Neural crest cell (in vitro differentiated cells): ENCODE results near the gene CD40. TPM values are rescaled to one million over a fixed set of nuclear protein-coding genes. Genes with fewer than 3 reads are reported as not detected.
"Not testable (repeated sequence)": the region's sequence is repeated elsewhere in the genome, so short reads cannot be mapped to it uniquely, and the experiment has no call there.

Source experiments
- DNase-seq: peaks from one replicate; pipeline ENCODE4 v3.0.0; 2021; ENCODE audit warnings: low read depth, mixed read lengths, low spot score
- H3K27ac Mint-ChIP-seq: one replicate; pipeline ENCODE4 v1.8.0; 2021; ENCODE audit warnings: mild to moderate bottlenecking, mixed read lengths; ENCODE audit not compliant: unreplicated experiment
- H3K27me3 Mint-ChIP-seq: 2 replicates; pipeline ENCODE4 v1.8.0; 2021; ENCODE audit warnings: low read depth, mild to moderate bottlenecking, mixed read lengths
- H3K36me3 Mint-ChIP-seq: 2 replicates; pipeline ENCODE4 v1.8.0; 2021; ENCODE audit warnings: low read depth, mild to moderate bottlenecking, mixed read lengths
- H3K4me1 Mint-ChIP-seq: 2 replicates; pipeline ENCODE4 v1.8.0; 2021; ENCODE audit warnings: mixed read lengths
- H3K4me3 Mint-ChIP-seq: one replicate; pipeline ENCODE4 v1.8.0; 2021; ENCODE audit warnings: mild to moderate bottlenecking, mixed read lengths
- H3K9me3 Mint-ChIP-seq: 2 replicates; pipeline ENCODE4 v1.8.0; 2021; ENCODE audit warnings: mixed read lengths
- total RNA-seq: library from RNA; stranded (reverse); gene quantifications from 2 replicates; pipeline ENCODE4 v1.2.1, GENCODE V29; 2021
- TF ChIP-seq, protein P1 (sequence below): fragments of 200-600 bp; sonication (generic); conservative IDR thresholded peaks from 2 replicates; pipeline ENCODE4 v1.5.0; 2021; ENCODE audit warnings: antibody characterized with exemption, mild to moderate bottlenecking

The CD40 gene
- total RNA-seq, 1 donor from 2014 or later, result 4.8 TPM

DNA sequence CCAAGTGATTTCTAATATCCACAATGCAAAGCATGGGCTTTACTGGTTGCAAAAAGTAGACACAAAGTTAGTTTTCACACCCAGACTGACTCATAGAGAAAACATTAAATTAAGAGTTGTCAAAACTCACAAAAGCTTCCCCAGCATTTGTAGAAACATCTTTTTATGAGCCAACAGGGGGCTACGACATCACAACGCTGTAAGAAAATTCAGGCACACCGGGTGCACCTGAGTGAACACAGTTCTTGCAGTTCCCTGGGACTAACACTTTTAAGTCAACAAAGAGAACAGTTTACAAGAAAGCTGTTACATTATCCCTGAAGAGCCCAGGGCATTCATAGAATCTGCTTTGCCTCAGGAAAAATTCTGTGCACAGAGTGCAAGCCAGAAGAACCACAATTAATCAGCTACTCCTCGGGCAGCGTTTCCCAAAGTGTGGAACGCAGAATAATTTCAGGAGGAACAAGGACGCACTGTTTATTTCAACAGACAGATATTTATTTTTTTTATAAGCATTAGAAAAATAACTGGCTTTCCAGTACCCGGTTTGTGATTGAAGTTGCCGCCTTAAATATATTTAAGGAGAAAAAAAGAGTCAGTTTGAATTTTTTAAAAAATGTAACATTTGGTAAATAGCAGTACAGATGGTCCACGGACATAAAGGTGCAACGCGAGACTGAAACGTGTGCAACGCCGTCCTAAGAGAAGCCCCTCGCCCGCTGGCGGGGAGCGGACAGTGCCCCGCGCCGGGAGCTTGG is 29.5 kb upstream of the CD40 start:
- H3K9me3 Mint-ChIP-seq, result no peaks in the 10 kb centered on the region
- DNase-seq, result no peak
- peaks cover 42% of the 10 kb centered on the region for H3K4me1 Mint-ChIP-seq
- H3K27ac Mint-ChIP-seq, result no peak overlapping the region
- H3K4me3 Mint-ChIP-seq, result peak overlapping the region; percentile 92
- H3K27me3 Mint-ChIP-seq, result no peaks in the 10 kb centered on the region
- no peaks in the 10 kb centered on the region for H3K36me3 Mint-ChIP-seq
- TF ChIP-seq, protein P1, sequence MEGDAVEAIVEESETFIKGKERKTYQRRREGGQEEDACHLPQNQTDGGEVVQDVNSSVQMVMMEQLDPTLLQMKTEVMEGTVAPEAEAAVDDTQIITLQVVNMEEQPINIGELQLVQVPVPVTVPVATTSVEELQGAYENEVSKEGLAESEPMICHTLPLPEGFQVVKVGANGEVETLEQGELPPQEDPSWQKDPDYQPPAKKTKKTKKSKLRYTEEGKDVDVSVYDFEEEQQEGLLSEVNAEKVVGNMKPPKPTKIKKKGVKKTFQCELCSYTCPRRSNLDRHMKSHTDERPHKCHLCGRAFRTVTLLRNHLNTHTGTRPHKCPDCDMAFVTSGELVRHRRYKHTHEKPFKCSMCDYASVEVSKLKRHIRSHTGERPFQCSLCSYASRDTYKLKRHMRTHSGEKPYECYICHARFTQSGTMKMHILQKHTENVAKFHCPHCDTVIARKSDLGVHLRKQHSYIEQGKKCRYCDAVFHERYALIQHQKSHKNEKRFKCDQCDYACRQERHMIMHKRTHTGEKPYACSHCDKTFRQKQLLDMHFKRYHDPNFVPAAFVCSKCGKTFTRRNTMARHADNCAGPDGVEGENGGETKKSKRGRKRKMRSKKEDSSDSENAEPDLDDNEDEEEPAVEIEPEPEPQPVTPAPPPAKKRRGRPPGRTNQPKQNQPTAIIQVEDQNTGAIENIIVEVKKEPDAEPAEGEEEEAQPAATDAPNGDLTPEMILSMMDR, result no peak

DNA sequence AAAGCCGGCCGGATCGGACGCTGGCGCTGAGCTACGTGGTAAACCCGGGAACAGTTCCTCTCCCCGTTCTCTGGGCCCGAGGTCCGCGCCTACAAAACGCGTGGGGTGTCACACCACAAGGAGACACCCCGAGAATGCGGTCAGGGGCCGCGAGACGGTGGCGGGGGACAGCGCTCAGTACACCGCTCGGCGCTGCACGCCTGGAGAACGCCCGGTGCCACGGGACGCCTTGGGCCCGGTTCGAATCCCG is 29.0 kb upstream of the CD40 start:
- Mint-ChIP-seq H3K9me3 (no peaks in the 10 kb centered on the region), H3K36me3 (no peaks in the 10 kb centered on the region), H3K27me3 (no peaks in the 10 kb centered on the region), H3K4me3 (peak overlapping the region; percentile 92), H3K4me1 (peaks cover 41% of the 10 kb centered on the region), H3K27ac (peak overlapping the region; percentile 96)
- DNase-seq, result no peak
- TF ChIP-seq, protein P1, result no peak

DNA sequence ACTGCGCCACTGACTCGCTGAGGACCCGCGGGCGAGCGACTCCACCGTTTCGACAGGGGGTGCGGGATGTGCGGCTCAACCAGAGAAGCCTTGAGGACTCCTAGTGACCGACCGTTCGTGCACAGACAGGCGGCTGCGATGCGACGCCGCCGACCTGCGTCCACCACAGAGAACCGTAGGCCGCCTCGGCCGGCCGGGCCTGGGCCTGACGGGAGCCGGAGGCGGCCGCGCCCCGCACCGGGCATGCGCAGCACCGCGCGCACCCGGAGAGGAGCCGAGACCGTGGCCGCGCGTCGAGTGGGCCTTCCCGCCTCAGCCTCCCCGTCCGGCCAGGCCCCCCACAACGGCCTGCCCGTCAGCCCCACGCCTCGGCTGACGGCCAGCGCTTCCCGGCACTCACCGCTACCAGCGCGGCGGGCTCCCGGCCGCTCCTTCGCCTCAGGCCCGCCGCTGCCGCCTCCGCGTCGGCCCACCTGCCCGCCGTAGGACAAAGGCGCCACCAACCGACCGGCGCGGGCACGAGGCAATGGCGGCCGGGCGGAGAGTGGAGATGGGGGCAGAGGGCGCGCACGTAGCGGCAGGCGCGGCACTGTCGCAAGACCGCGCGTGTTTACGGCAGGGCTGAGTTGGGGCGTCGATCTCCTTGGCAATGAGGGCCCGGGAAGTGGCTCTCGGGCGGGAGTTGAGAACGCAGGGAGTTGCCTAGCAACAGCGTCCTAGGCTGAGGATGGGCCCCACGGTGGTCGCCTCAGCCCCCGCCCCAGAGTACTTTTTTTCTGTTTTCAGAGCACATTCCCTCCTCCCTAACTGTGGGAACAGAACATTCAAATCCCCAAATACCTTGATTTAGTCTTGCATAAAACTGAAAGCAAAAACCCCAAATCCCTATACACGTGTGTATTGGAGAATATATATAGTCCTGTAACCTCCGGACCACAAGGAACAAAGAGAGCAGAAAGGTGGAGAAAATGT is 28.4 kb upstream of the CD40 start, which contains the start of gene NCOA5:
Gene NCOA5 (minus strand): TSS at position 546 of the 972 bp plus-strand sequence. CDS start 10,538 bp downstream, outside the sequence.
- TF ChIP-seq, protein P1, result no peak
- H3K4me1 Mint-ChIP-seq, result peaks cover 41% of the 10 kb centered on the region
- H3K27me3 Mint-ChIP-seq, result no peaks in the 10 kb centered on the region
- H3K36me3 Mint-ChIP-seq, result no peaks in the 10 kb centered on the region
- peak; percentile 91 for DNase-seq
- peak within 1 kb of the TSS; percentile 96 for H3K27ac Mint-ChIP-seq
- peak within 1 kb of the TSS; percentile 92 for H3K4me3 Mint-ChIP-seq
- no peaks in the 10 kb centered on the region for H3K9me3 Mint-ChIP-seq

DNA sequence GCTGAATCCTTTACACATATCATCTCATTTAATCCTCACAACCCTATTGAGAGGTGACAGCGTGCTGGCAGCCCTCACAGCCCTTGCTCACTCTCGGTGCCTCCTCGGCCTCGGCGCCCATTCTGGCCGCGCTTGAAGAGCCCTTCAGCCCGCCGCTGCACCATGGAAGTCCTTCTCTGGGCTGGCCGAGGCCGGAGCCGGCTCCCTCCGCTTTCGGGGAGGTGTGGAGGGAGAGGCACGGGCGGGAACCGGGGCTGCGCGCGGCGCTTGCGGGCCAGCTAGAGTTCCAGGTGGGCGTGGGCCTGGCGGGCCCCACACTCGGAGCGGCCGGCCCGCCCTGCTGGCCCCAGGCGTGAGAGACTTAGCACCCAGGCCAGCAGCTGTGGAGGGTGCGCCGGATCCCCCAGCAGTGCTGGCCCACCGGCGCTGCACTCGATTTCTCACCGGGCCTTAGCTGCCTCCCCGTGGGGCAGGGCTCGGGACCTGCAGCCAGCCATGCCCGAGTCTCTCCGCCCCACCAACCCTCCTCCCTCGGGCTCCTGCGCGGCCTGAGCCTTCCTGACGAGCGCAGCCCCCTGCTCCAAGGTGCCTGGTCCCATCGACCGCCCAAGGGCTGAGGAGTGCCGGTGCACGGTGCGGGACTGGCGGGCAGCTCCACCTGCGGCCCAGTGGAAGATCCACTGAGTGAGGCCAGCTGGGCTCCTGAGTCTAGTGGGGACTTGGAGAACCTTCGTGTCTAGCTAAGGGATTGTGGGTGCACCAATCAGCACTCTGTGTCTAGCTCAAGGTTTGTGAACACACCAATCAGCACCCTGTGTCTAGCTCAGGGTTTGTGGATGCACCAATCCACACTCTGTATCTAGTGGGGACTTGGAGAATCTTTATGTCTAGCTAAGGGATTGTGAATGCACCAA is 26.2 kb upstream of the CD40 start:
- H3K27me3 Mint-ChIP-seq, H3K4me3 Mint-ChIP-seq, H3K36me3 Mint-ChIP-seq, H3K9me3 Mint-ChIP-seq, DNase-seq, H3K27ac Mint-ChIP-seq: not testable (repeated sequence)
- H3K4me1 Mint-ChIP-seq, result peaks cover 27% of the 10 kb centered on the region

DNA sequence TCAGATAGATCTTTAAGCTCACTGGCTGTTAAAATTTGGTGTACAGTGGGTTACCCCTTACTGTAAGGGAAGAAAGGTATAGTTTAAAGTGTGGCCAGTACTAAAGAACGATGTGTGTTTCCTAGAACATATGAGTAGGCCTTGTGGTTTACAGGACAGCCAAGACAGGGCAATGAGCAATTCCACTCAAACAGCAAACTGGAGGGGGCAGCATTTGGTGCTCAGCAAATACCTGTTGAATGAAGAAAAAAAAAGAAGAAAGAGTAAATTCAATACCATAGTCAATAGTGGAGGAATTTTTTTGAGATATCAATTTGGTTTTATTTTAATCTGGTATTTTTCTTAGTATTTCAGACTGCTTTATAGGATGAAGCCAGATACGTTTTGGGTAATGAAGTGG is 24.6 kb upstream of the CD40 start:
- no peaks in the 10 kb centered on the region for H3K36me3 Mint-ChIP-seq
- TF ChIP-seq, protein P1, result no peak
- H3K4me3 Mint-ChIP-seq, result no peak overlapping the region
- no peak overlapping the region for H3K27ac Mint-ChIP-seq
- peaks cover 11% of the 10 kb centered on the region for H3K27me3 Mint-ChIP-seq
- peaks cover 13% of the 10 kb centered on the region for H3K4me1 Mint-ChIP-seq
- H3K9me3 Mint-ChIP-seq, result no peaks in the 10 kb centered on the region
- DNase-seq, result no peak
